ENCODE measurements around the gene PKN2. TPM values are rescaled to one million over a fixed set of nuclear protein-coding genes. Genes with fewer than 3 reads are reported as not detected.
A peak's percentile ranks its signal among the peaks of the same experiment; 100 is the strongest.

PKN2 gene
- total RNA-seq, 1 experiment from 2014 or later = 37.1 TPM

- Histone ChIP-seq H4K20me1 (ENCODE audit: insufficient read depth, low read depth, low read length) (no peaks in the 10 kb centered on the region; the same call in 1 of the 2 replicates), H3K27ac (ENCODE audit: low read length) (peak overlapping the region; percentile 68), H3K9me3 (ENCODE audit: low read length) (no peaks in the 10 kb centered on the region), H2AFZ (ENCODE audit: low read length) (0 out of 2 replicates have a peak overlapping the region, but pooled peaks have one; percentile 48), H3K4me2 (ENCODE audit: low read depth, low read length, poor library complexity, severe bottlenecking) (peak overlapping the region; percentile 89), H3K27me3 (ENCODE audit: low read length) (0 out of 2 replicates have a peak, but pooled peaks cover 3% of the 10 kb centered on the region), H3K4me3 (ENCODE audit: low read length) (peak overlapping the region; percentile 91), H3K79me2 (ENCODE audit: low read length) (peaks cover 64% of the 10 kb centered on the region), H3K9me2 (replicated peaks; ENCODE audit: insufficient read depth, low read length) (no peaks in the 10 kb centered on the region), H3K9ac (ENCODE audit: low read length) (peak overlapping the region; percentile 88), H3K4me1 (ENCODE audit: low read length) (peaks cover 47% of the 10 kb centered on the region), H3K36me3 (ENCODE audit: insufficient read depth, low read length) (peaks cover 7% of the 10 kb centered on the region; the same call in 1 of the 2 replicates)
- DNase-seq = peak; percentile 76
Measured at GRCh38 chr1:88684482-88685258, 597 bp downstream of the PKN2 start.

- Histone ChIP-seq H3K36me3 (ENCODE audit: insufficient read depth, low read length) (peaks cover 7% of the 10 kb centered on the region; the same call in 1 of the 2 replicates), H3K79me2 (ENCODE audit: low read length) (peaks cover 69% of the 10 kb centered on the region), H4K20me1 (ENCODE audit: insufficient read depth, low read depth, low read length) (no peaks in the 10 kb centered on the region; the same call in 1 of the 2 replicates), H3K9ac (ENCODE audit: low read length) (peak overlapping the region; percentile 88), H3K27ac (ENCODE audit: low read length) (peak overlapping the region; percentile 68), H3K9me3 (ENCODE audit: low read length) (no peaks in the 10 kb centered on the region), H3K9me2 (replicated peaks; ENCODE audit: insufficient read depth, low read length) (no peaks in the 10 kb centered on the region), H2AFZ (ENCODE audit: low read length) (no peak overlapping the region), H3K4me2 (ENCODE audit: low read depth, low read length, poor library complexity, severe bottlenecking) (peak overlapping the region; percentile 89), H3K4me3 (ENCODE audit: low read length) (peak overlapping the region; percentile 91), H3K27me3 (ENCODE audit: low read length) (no peaks in the 10 kb centered on the region), H3K4me1 (ENCODE audit: low read length) (peaks cover 47% of the 10 kb centered on the region)
- DNase-seq = no peak
Measured at GRCh38 chr1:88685259-88685620, 1.2 kb downstream of the PKN2 start.

- H3K4me1 ChIP-seq (ENCODE audit: low read length) = peaks cover 34% of the 10 kb centered on the region
- H3K27me3 ChIP-seq (ENCODE audit: low read length) = no peaks in the 10 kb centered on the region
- H3K4me3 ChIP-seq (ENCODE audit: low read length) = no peak overlapping the region
- peaks cover 21% of the 10 kb centered on the region; the same call in 1 of the 2 replicates for H3K36me3 ChIP-seq (ENCODE audit: insufficient read depth, low read length)
- H3K4me2 ChIP-seq (ENCODE audit: low read depth, low read length, poor library complexity, severe bottlenecking) = no peak overlapping the region
- H3K9ac ChIP-seq (ENCODE audit: low read length) = no peak overlapping the region
- no peaks in the 10 kb centered on the region for H3K9me3 ChIP-seq (ENCODE audit: low read length)
- no peak for DNase-seq
- H3K79me2 ChIP-seq (ENCODE audit: low read length) = peaks cover 99% of the 10 kb centered on the region
- H3K9me2 ChIP-seq (replicated peaks; ENCODE audit: insufficient read depth, low read length) = no peaks in the 10 kb centered on the region
- no peak overlapping the region for H2AFZ ChIP-seq (ENCODE audit: low read length)
- H4K20me1 ChIP-seq (ENCODE audit: insufficient read depth, low read depth, low read length) = no peaks in the 10 kb centered on the region
- H3K27ac ChIP-seq (ENCODE audit: low read length) = no peak overlapping the region
Measured at GRCh38 chr1:88691540-88691939, 7.5 kb downstream of the PKN2 start.

- Histone ChIP-seq H2AFZ (ENCODE audit: low read length) (no peak overlapping the region), H3K4me3 (ENCODE audit: low read length) (no peak overlapping the region), H4K20me1 (ENCODE audit: insufficient read depth, low read depth, low read length) (no peaks in the 10 kb centered on the region), H3K36me3 (ENCODE audit: insufficient read depth, low read length) (peaks cover 13% of the 10 kb centered on the region; the same call in 1 of the 2 replicates), H3K4me2 (ENCODE audit: low read depth, low read length, poor library complexity, severe bottlenecking) (no peak overlapping the region), H3K27ac (ENCODE audit: low read length) (no peak overlapping the region), H3K27me3 (ENCODE audit: low read length) (no peaks in the 10 kb centered on the region), H3K9ac (ENCODE audit: low read length) (no peak overlapping the region), H3K4me1 (ENCODE audit: low read length) (peaks cover 32% of the 10 kb centered on the region), H3K9me2 (replicated peaks; ENCODE audit: insufficient read depth, low read length) (no peaks in the 10 kb centered on the region), H3K9me3 (ENCODE audit: low read length) (no peaks in the 10 kb centered on the region), H3K79me2 (ENCODE audit: low read length) (peaks cover 99% of the 10 kb centered on the region)
- no peak for DNase-seq
Measured at GRCh38 chr1:88695781-88696180, 11.7 kb downstream of the PKN2 start.

- no peak for DNase-seq
- Histone ChIP-seq H4K20me1 (ENCODE audit: insufficient read depth, low read depth, low read length) (no peaks in the 10 kb centered on the region), H3K4me1 (ENCODE audit: low read length) (peaks cover 49% of the 10 kb centered on the region), H3K4me2 (ENCODE audit: low read depth, low read length, poor library complexity, severe bottlenecking) (no peak overlapping the region), H3K27me3 (ENCODE audit: low read length) (no peaks in the 10 kb centered on the region), H3K9ac (ENCODE audit: low read length) (no peak overlapping the region), H2AFZ (ENCODE audit: low read length) (no peak overlapping the region), H3K4me3 (ENCODE audit: low read length) (no peak overlapping the region), H3K27ac (ENCODE audit: low read length) (no peak overlapping the region), H3K36me3 (ENCODE audit: insufficient read depth, low read length) (peaks cover 7% of the 10 kb centered on the region; the same call in 1 of the 2 replicates), H3K9me2 (replicated peaks; ENCODE audit: insufficient read depth, low read length) (no peaks in the 10 kb centered on the region), H3K79me2 (ENCODE audit: low read length) (peaks cover 99% of the 10 kb centered on the region), H3K9me3 (ENCODE audit: low read length) (no peaks in the 10 kb centered on the region)
Measured at GRCh38 chr1:88697503-88697902, 13.4 kb downstream of the PKN2 start.

GRCh38 chr1:88698140-88698539, 14.1 kb downstream of the PKN2 start:
- Histone ChIP-seq H3K79me2 (ENCODE audit: low read length) (peaks cover 99% of the 10 kb centered on the region), H3K27me3 (ENCODE audit: low read length) (no peaks in the 10 kb centered on the region), H3K4me2 (ENCODE audit: low read depth, low read length, poor library complexity, severe bottlenecking) (no peak overlapping the region), H3K4me3 (ENCODE audit: low read length) (no peak overlapping the region), H3K4me1 (ENCODE audit: low read length) (peaks cover 55% of the 10 kb centered on the region), H3K27ac (ENCODE audit: low read length) (no peak overlapping the region), H3K9ac (ENCODE audit: low read length) (no peak overlapping the region), H2AFZ (ENCODE audit: low read length) (no peak overlapping the region), H4K20me1 (ENCODE audit: insufficient read depth, low read depth, low read length) (no peaks in the 10 kb centered on the region), H3K9me3 (ENCODE audit: low read length) (no peaks in the 10 kb centered on the region), H3K9me2 (replicated peaks; ENCODE audit: insufficient read depth, low read length) (no peaks in the 10 kb centered on the region), H3K36me3 (ENCODE audit: insufficient read depth, low read length) (peaks cover 4% of the 10 kb centered on the region; the same call in 1 of the 2 replicates)
- DNase-seq = no peak

- H2AFZ ChIP-seq (ENCODE audit: low read length) = no peak overlapping the region
- H3K36me3 ChIP-seq (ENCODE audit: insufficient read depth, low read length) = peaks cover 7% of the 10 kb centered on the region; the same call in 1 of the 2 replicates
- DNase-seq = no peak
- H3K27ac ChIP-seq (ENCODE audit: low read length) = no peak overlapping the region
- H4K20me1 ChIP-seq (ENCODE audit: insufficient read depth, low read depth, low read length) = no peaks in the 10 kb centered on the region
- no peaks in the 10 kb centered on the region for H3K9me2 ChIP-seq (replicated peaks; ENCODE audit: insufficient read depth, low read length)
- no peak overlapping the region for H3K9ac ChIP-seq (ENCODE audit: low read length)
- peaks cover 55% of the 10 kb centered on the region for H3K4me1 ChIP-seq (ENCODE audit: low read length)
- no peak overlapping the region for H3K4me2 ChIP-seq (ENCODE audit: low read depth, low read length, poor library complexity, severe bottlenecking)
- no peaks in the 10 kb centered on the region for H3K27me3 ChIP-seq (ENCODE audit: low read length)
- no peak overlapping the region for H3K4me3 ChIP-seq (ENCODE audit: low read length)
- no peaks in the 10 kb centered on the region for H3K9me3 ChIP-seq (ENCODE audit: low read length)
- peaks cover 99% of the 10 kb centered on the region for H3K79me2 ChIP-seq (ENCODE audit: low read length)
Measured at GRCh38 chr1:88698764-88699163, 14.7 kb downstream of the PKN2 start.

- peaks cover 13% of the 10 kb centered on the region; the same call in 1 of the 2 replicates for H3K36me3 ChIP-seq (ENCODE audit: insufficient read depth, low read length)
- no peak overlapping the region for H3K4me3 ChIP-seq (ENCODE audit: low read length)
- H3K27ac ChIP-seq (ENCODE audit: low read length) = peak overlapping the region; percentile 57
- peak overlapping the region; percentile 33 for H3K4me2 ChIP-seq (ENCODE audit: low read depth, low read length, poor library complexity, severe bottlenecking)
- no peaks in the 10 kb centered on the region for H3K9me3 ChIP-seq (ENCODE audit: low read length)
- H2AFZ ChIP-seq (ENCODE audit: low read length) = no peak overlapping the region
- no peak overlapping the region for H3K9ac ChIP-seq (ENCODE audit: low read length)
- H3K9me2 ChIP-seq (replicated peaks; ENCODE audit: insufficient read depth, low read length) = no peaks in the 10 kb centered on the region
- no peaks in the 10 kb centered on the region for H4K20me1 ChIP-seq (ENCODE audit: insufficient read depth, low read depth, low read length)
- no peaks in the 10 kb centered on the region for H3K27me3 ChIP-seq (ENCODE audit: low read length)
- H3K4me1 ChIP-seq (ENCODE audit: low read length) = peaks cover 55% of the 10 kb centered on the region
- peaks cover 98% of the 10 kb centered on the region for H3K79me2 ChIP-seq (ENCODE audit: low read length)
- no peak for DNase-seq
Measured at GRCh38 chr1:88700425-88701013, 16.4 kb downstream of the PKN2 start.

Measured in Karpas-422 (cell line).